GM18507 (cell line): ENCODE results near the gene NIPSNAP3A.

Experiments used
- DNase-seq: peaks from one replicate; pipeline ENCODE4 v3.0.0; 2011; ENCODE audit warnings: low read depth; ENCODE audit not compliant: insufficient read length; ENCODE audit errors: extremely low spot score
- FAIRE-seq: peaks from 2 replicates; lab custom pipeline; 2011; peaks lifted over from hg19 to GRCh38; lab: Jason Lieb, UNC

The NIPSNAP3A gene

GRCh38 chr9:104772714-104773510 is 25.4 kb downstream of the NIPSNAP3A start:
- DNase-seq = no peak
- FAIRE-seq = peak; percentile 86

- FAIRE-seq = no peak
- DNase-seq = no peak
Measured at GRCh38 chr9:104774132-104774531, 26.6 kb downstream of the NIPSNAP3A start.

GRCh38 chr9:104774831-104775573 is 27.5 kb downstream of the NIPSNAP3A start:
- DNase-seq (no peak), FAIRE-seq (peak; percentile 55)

GRCh38 chr9:104775574-104775936 is 28.1 kb downstream of the NIPSNAP3A start:
- no peak for DNase-seq
- FAIRE-seq = peak; percentile 92

- no peak for FAIRE-seq
- DNase-seq = no peak
Measured at GRCh38 chr9:104775976-104776375, 28.5 kb downstream of the NIPSNAP3A start.

GRCh38 chr9:104776797-104777196 is 29.3 kb downstream of the NIPSNAP3A start:
- DNase-seq (no peak), FAIRE-seq (peak; percentile 57)

GRCh38 chr9:104778802-104779201 is 31.3 kb downstream of the NIPSNAP3A start:
- FAIRE-seq = no peak
- no peak for DNase-seq

- DNase-seq = no peak
- no peak for FAIRE-seq
Measured at GRCh38 chr9:104779334-104779733, 31.9 kb downstream of the NIPSNAP3A start.

- no peak for DNase-seq
- peak; percentile 64 for FAIRE-seq
Measured at GRCh38 chr9:104779946-104780535, 32.6 kb downstream of the NIPSNAP3A start.

- DNase-seq (no peak), FAIRE-seq (peak; percentile 53)
Measured at GRCh38 chr9:104780796-104781395, 33.4 kb downstream of the NIPSNAP3A start.

- FAIRE-seq = no peak
- DNase-seq = no peak
Measured at GRCh38 chr9:104783588-104783987, 36.1 kb downstream of the NIPSNAP3A start.

- peak; percentile 12 for FAIRE-seq
- DNase-seq = no peak
Measured at GRCh38 chr9:104784098-104784497, 36.6 kb downstream of the NIPSNAP3A start.

- FAIRE-seq (no peak), DNase-seq (no peak)
Measured at GRCh38 chr9:104786293-104786692, 38.8 kb downstream of the NIPSNAP3A start.

- FAIRE-seq = no peak
Measured at GRCh38 chr9:104787306-104788015, 40.0 kb downstream of the NIPSNAP3A start.

GRCh38 chr9:104788251-104788650 is 40.8 kb downstream of the NIPSNAP3A start:
- DNase-seq (no peak), FAIRE-seq (no peak)

More at GRCh38 chr9:104787306-104788015, 40.0 kb downstream of the NIPSNAP3A start:
- no peak for DNase-seq

- no peak for DNase-seq
- FAIRE-seq = no peak
Measured at GRCh38 chr9:104794070-104794469, 46.6 kb downstream of the NIPSNAP3A start.

- DNase-seq (no peak), FAIRE-seq (no peak)
Measured at GRCh38 chr9:104795082-104795481, 47.6 kb downstream of the NIPSNAP3A start.

- no peak for DNase-seq
- FAIRE-seq = no peak
Measured at GRCh38 chr9:104795857-104796256, 48.4 kb downstream of the NIPSNAP3A start.

GRCh38 chr9:104798209-104798995 is 50.9 kb downstream of the NIPSNAP3A start:
- no peak for FAIRE-seq
- DNase-seq = no peak
